NCI-H1436 treated with DMSO at 0.1 percent for 48 hours (cell line): ENCODE data around the gene JAZF1.

ENCODE experiments used
- DNase-seq: peaks from one replicate; lab custom pipeline; 2025; lab: John Stamatoyannopoulos, UW

JAZF1 gene

DNA sequence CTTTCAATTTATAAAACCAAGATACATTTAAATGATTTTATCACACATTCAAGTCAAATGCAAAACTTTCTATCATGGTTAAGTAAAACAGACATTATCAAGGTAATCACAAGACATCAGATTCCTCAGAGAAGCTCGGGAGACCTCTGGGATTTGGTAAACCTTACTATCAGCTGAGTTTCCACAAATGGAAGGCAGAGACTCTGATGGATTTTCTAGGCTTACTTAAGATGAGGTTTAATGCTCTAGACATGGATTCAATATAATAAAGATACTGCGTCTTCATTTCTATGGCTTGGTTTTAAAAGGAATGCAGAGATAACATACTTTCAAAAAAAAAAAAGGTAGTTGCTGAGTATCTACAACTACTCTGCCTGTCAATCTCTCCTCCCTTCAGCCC is 171.7 kb downstream of the JAZF1 start:
- DNase-seq: no peak

- no peak for DNase-seq
Observed at GRCh38 chr7:28008171-28008570, 172.4 kb downstream of the JAZF1 start.

- no peak for DNase-seq
Observed at GRCh38 chr7:28006491-28006890, 174.1 kb downstream of the JAZF1 start.

GRCh38 chr7:28005847-28006231 is 174.8 kb downstream of the JAZF1 start:
- DNase-seq: no peak

GRCh38 chr7:28005075-28005846 is 175.3 kb downstream of the JAZF1 start:
- DNase-seq: no peak

DNA sequence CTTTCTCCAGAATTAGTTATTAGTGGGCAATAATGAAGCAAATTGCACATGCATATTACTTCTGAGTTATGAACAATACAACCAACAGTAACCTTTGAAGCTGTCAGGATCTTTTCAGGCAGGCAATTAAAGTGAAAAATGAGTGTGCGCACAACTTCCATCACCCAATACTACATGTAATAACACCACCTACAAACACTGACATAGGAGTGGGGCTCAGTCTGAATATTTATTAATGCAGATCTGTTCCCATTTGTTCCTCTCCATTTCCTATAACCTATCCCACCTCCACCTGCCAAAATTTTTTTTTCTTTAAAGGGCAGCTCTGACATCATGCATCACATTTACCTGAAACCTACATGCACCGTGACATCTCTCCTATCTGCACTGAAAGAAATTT is 177.2 kb downstream of the JAZF1 start:
- DNase-seq: no peak

DNA sequence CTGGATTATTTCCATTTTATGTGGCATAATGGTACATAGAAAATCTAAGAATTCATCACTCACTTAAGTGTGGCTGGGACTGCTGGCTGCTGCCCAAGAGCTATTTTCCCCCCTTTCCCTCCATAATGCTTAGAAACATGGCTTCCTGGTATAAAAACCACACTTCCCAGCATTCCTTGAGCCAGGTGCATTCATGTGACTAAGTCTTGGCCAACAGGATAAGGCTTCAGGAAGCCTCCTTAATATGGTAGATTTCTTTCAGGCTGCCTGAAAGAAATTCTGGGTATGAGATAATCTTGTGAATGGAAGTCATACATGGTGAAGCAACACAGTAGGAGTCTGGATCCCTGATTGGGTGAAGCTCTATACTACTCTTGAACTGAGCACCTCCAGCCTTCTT is 178.0 kb downstream of the JAZF1 start:
- no peak for DNase-seq

GRCh38 chr7:28001896-28002295 is 178.7 kb downstream of the JAZF1 start:
- no peak for DNase-seq

DNA sequence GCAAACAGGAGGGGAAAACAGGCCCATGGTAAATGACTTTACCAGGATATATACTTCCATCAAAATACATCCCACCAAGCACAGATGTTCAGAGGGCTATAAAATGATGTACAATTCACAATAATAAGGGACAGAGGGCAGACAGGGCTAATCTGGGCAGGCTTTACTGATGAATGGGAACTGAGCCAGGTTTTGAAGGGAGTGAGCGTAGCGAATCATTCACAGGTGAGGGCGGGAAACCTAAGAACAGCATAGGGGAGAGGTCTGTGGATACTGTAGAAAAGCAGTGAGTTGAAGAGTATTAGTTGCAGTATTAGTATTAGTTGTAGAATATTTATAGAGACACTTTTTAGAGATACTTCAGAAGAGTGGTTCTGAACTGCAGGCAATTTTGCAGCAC is 180.8 kb downstream of the JAZF1 start:
- DNase-seq: no peak

DNA sequence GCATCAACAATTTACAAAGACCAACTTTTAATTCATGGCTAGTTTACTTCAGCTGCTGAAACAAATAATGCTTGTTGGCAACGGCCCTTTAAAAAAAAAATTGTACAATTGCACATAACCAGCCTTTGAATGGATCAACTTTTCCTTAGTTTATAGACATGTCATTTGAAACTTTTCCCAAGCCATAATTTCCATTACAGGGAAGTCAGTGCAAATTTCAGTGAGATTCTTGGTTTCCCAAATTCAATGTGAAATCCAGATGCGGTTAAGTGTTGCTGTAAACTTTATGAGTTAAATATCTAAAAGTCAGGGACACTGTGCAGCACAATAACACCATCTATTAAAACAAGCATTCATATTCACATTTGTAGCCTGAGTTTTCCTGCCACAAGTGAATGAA is 182.2 kb downstream of the JAZF1 start:
- DNase-seq: no peak

- DNase-seq: no peak
Observed at GRCh38 chr7:27997188-27997707, 183.3 kb downstream of the JAZF1 start.

DNA sequence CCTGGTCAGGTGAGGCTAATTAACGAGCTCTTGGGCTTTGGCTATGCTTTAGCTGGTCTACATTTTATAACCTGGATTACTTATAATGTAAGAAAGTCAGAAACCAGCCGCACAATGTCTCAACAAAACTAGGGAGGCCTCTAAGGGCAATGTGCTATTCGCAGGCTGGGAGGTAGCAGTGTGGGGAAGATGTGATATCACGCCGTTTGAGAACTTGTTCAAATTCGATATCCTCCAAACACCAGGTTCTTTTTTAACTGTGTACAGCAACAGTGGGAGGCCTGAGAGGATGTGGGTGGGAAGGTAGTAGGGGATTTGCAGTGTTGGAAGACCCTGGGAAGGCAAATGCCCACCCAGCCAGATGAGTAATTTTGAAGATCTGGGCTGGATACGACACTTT is 184.5 kb downstream of the JAZF1 start:
- no peak for DNase-seq

DNA sequence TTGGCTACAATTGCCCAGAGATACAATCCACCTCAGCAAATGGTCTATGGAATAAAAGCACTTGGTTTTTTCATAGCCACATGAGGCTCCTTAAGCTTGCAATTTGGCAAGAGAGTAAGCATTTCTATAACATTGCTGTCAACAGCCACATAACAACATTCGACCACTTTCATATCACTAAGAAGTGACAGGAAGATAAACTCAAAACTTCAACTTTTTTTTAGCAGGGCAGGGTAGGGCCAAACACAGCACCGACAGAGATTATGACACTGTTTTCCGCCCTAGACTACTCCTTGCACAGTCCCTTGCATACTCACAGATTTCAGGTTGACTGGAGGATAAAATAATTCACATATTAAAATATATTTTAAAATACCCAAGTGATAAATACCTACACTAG is 185.4 kb downstream of the JAZF1 start:
- DNase-seq: no peak

DNA sequence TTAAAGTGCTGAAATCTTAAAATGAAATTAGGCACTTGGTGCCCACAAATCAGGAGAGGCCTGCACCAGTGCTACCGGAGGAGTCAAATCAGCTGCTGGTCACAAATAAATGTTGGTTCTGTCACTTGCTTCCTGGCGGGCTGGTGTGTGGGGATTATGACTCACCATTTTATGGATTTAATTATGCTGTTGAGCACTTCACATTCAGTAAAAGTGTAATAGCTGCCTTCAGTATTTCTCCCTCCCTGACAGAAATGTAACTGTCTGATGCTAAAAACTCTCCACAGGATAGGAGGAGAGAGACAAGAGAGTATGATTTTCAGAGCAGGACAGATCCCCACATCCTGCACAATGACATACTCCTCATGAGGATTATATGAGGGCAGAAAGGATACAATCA is 186.0 kb downstream of the JAZF1 start:
- DNase-seq: peak; percentile 74

DNA sequence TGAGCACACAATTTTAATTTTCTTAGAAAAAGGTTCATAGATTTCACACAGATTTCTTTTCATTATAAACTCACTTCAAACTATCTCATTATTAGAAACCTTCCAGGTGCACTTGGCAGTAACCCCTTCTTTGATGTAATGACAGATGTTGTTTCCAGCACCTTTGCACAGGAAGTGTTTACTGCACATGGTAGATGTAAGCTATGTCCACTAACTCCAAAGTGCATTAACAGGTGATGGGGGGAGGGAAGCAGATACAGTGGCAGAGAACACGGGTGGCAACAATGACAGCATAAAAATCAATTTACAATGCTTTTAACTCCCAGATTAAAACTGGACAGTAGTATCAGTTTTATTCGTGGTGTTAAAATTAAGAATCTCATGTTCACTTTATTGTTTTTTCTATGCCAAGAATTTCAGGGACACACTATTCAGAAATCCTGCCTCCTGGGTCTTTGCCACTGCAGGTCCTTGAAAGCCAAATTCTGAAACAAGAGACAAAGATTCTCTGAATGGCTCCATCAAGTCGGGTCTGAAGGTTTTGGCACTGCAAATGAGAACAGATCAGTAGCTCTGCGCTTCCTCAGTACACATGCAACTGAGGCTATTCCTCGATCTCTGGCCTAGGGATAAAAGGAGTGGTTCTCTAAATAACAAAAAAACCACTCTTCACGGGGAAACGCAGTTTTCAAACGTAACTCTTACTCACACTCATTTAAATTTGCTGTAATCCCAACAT is 187.7 kb downstream of the JAZF1 start:
- DNase-seq: no peak

GRCh38 chr7:27992097-27992496 is 188.5 kb downstream of the JAZF1 start:
- no peak for DNase-seq

DNA sequence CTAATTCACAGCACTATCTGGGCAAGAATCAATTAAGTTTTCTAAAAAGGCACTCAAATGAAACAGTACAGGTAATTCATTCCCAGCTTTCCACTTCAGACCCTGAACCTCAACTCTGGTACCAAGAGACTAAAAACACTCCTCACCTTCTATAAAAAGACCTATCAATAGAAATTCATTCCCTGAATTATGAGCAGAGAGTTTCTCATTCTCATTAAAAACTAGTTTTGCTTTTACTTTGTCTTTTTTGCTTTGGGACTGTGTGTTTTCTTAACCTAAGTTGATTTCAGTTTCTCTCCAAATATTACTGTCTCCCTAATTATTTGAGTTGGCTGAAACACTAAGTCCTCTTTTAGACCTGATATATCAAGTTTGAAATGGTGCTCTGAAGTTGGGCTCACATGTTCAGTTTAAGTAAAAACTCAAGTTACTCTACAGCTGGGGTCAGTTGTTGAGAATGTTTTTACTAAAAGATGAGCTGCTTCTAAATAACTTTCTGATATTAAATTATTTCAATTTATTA is 189.5 kb downstream of the JAZF1 start:
- no peak for DNase-seq

DNA sequence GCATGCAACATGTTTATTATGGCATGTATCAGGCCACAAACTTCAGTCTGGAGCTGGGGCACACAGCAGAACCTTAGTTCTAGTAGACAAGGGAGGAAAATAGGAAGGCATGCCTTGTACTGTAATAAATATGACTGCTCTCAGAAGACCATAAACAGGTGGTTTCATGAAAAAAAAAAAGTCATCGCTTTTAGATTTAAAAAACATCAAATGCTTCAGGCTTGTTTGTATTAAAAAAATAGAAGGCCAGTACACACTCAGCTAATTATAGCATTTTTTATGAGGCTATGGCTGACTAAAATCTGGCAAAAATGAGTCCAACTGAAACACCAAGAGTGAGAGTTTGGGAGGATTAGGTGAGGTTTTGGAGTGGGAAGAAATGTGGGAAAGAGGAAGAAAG is 204.1 kb downstream of the JAZF1 start:
- no peak for DNase-seq

GRCh38 chr7:27973625-27974024 is 207.0 kb downstream of the JAZF1 start:
- DNase-seq: no peak

DNA sequence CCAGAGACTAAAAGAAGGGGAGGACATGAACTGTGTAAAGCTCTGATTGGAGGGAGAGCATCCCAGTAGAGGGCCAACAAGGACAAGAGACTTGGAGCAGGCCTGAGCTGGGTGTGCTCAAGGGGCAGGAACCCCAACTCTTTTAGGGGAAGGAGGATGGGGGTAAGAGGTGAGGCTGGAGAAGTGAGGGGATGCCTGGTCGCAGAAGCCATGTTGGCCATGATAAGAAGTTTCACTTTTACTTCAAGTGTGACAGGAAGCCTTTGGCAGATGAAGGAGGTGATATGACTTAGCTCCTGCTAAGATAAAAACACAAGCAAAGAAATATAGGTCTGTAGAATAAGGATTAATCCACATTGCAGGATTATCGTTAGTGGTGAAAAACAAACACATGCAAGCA is 208.3 kb downstream of the JAZF1 start:
- no peak for DNase-seq

DNA sequence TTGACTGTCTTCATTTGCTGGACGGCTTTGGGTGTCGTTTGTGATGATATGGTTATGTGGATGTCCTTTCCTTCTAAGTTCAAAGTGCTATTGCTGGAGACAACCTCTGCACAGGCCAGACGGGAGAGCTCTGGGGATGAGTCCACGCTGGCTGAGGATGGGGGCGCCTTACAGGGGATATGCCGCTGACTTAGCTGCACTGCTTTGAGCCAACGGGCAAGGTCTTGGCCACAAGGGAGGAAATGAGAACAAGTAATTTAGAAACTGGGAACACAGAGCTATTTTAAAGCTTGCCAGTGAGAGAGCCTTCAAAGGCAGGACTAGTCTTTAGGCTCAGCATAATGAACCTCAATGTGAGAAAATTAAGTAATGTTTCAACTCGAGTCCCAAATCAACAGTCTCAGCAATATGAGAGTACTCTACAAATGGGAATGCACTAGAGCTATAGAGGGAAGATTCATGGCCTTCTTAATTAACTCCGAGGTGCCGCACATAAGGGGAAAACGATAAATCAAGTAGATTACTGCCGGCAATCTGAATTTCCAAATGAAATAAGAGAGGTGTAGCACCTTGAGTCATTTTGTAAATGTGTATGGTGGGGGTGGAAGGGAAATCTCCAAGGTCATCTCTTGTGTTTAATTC is 209.3 kb downstream of the JAZF1 start:
- DNase-seq: no peak

- DNase-seq: no peak
Observed at GRCh38 chr7:27970350-27970749, 210.2 kb downstream of the JAZF1 start.

DNA sequence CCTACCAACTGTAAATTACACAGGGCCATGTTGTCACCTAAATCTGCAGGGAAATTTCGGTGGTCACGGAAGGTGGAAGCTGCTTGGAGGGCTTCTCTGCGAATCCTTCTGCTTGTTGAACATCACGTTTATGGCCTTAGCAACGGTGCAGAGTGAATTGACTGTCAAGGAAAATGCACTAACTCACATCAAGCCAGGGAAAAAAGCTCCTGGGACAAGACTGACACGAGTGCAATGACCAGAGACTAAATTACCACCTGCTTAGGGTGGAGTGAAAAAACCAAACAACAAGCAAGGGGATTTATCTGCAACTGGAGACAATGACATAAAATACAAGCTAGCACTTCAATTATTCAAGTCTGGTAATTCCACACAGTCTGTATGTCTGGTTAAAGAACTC is 211.2 kb downstream of the JAZF1 start:
- no peak for DNase-seq
